ENCODE data around the gene TRAF2. TPM values are rescaled to one million over a fixed set of nuclear protein-coding genes. Genes with fewer than 3 reads are reported as not detected.

Gene TRAF2
- total and polyA plus RNA-seq, 2 of the 13 experiments (the other 11 are each of a cell fraction or from before 2014, with no cell fraction given), result 12.4 to 13.6 TPM

GRCh38 chr9:136944519-136945332 is 58.4 kb downstream of the TRAF2 start, which contains the start of the genes C8G and FBXW5 (continued):
- TF ChIP-seq ZBTB37 (CRISPR knock-in tag; IDR thresholded peaks at IDR 0.05), result no peak
- no peak for TF ChIP-seq ZNF552 (CRISPR knock-in tag; IDR thresholded peaks at IDR 0.05; ENCODE audit: borderline replicate concordance)
- TF ChIP-seq ZSCAN25 (CRISPR knock-in tag; IDR thresholded peaks at IDR 0.05), result no peak
- no peak for TF ChIP-seq ZNF577 (CRISPR knock-in tag; IDR thresholded peaks at IDR 0.05; ENCODE audit: borderline replicate concordance, low read depth)
- no peak for TF ChIP-seq ZNF24 (IDR thresholded peaks at IDR 0.05)
- TF ChIP-seq, protein P1, sequence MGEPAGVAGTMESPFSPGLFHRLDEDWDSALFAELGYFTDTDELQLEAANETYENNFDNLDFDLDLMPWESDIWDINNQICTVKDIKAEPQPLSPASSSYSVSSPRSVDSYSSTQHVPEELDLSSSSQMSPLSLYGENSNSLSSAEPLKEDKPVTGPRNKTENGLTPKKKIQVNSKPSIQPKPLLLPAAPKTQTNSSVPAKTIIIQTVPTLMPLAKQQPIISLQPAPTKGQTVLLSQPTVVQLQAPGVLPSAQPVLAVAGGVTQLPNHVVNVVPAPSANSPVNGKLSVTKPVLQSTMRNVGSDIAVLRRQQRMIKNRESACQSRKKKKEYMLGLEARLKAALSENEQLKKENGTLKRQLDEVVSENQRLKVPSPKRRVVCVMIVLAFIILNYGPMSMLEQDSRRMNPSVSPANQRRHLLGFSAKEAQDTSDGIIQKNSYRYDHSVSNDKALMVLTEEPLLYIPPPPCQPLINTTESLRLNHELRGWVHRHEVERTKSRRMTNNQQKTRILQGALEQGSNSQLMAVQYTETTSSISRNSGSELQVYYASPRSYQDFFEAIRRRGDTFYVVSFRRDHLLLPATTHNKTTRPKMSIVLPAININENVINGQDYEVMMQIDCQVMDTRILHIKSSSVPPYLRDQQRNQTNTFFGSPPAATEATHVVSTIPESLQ (CRISPR knock-in tag; conservative IDR thresholded peaks at IDR 0.05), result no peak
- TF ChIP-seq TGIF2 (CRISPR knock-in tag; IDR thresholded peaks at IDR 0.05), result no peak
- TF ChIP-seq, protein P2, sequence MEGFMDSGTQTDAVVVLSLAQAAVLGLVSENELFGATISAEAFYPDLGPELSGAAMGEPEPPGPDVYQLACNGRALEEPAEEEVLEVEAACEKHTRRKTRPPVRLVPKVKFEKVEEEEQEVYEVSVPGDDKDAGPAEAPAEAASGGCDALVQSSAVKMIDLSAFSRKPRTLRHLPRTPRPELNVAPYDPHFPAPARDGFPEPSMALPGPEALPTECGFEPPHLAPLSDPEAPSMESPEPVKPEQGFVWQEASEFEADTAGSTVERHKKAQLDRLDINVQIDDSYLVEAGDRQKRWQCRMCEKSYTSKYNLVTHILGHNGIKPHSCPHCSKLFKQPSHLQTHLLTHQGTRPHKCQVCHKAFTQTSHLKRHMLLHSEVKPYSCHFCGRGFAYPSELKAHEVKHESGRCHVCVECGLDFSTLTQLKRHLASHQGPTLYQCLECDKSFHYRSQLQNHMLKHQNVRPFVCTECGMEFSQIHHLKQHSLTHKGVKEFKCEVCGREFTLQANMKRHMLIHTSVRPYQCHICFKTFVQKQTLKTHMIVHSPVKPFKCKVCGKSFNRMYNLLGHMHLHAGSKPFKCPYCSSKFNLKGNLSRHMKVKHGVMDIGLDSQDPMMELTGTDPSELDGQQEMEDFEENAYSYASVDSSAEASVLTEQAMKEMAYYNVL (CRISPR knock-in tag; IDR thresholded peaks at IDR 0.05; ENCODE audit: borderline replicate concordance), result no peak
- no peak; the same call in 1 of the 2 replicates for TF ChIP-seq ZNF460 (CRISPR knock-in tag; IDR thresholded peaks at IDR 0.05; ENCODE audit: borderline replicate concordance)
- TF ChIP-seq ZSCAN30 (CRISPR knock-in tag; IDR thresholded peaks at IDR 0.05), result no peak
- 0 out of 2 replicates have a peak, but pooled peaks have one; percentile 49 for TF ChIP-seq YEATS4 (CRISPR knock-in tag; IDR thresholded peaks at IDR 0.05; ENCODE audit: borderline replicate concordance)
- TF ChIP-seq, protein P3, sequence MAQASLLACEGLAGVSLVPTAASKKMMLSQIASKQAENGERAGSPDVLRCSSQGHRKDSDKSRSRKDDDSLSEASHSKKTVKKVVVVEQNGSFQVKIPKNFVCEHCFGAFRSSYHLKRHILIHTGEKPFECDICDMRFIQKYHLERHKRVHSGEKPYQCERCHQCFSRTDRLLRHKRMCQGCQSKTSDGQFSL (CRISPR knock-in tag; IDR thresholded peaks at IDR 0.05), result no peak; the same call in 1 of the 2 replicates
- TF ChIP-seq HMGXB4 (CRISPR knock-in tag; IDR thresholded peaks at IDR 0.05; ENCODE audit: borderline replicate concordance in 1 of 2, low read depth in 1 of 2), result peak in 1 of 2 experiments; percentile 87; a peak in 3 of 4 replicates
- no peak for TF ChIP-seq ZFAT (CRISPR knock-in tag; conservative IDR thresholded peaks at IDR 0.05)
- TF ChIP-seq, protein P4, sequence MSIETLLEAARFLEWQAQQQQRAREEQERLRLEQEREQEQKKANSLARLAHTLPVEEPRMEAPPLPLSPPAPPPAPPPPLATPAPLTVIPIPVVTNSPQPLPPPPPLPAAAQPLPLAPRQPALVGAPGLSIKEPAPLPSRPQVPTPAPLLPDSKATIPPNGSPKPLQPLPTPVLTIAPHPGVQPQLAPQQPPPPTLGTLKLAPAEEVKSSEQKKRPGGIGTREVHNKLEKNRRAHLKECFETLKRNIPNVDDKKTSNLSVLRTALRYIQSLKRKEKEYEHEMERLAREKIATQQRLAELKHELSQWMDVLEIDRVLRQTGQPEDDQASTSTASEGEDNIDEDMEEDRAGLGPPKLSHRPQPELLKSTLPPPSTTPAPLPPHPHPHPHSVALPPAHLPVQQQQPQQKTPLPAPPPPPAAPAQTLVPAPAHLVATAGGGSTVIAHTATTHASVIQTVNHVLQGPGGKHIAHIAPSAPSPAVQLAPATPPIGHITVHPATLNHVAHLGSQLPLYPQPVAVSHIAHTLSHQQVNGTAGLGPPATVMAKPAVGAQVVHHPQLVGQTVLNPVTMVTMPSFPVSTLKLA (IDR thresholded peaks at IDR 0.05), result peak; percentile 12; the same call in 1 of the 2 replicates
- TF ChIP-seq ETV5 (CRISPR knock-in tag; IDR thresholded peaks at IDR 0.05; ENCODE audit: borderline replicate concordance), result peak; percentile 61
- no peak for TF ChIP-seq MEIS1 (CRISPR knock-in tag; IDR thresholded peaks at IDR 0.05; ENCODE audit: borderline replicate concordance)
